Activated T-helper 1 cell treated with anti-CD3 and anti-CD28 coated beads, Interleukin-12 subunit alpha, Interleukin-12 subunit beta, Interleukin-2, Interleukin-4 antibody, amounts not matched to agents 30 ng/mL and 10 ng/mL and 1 ng/mL, durations not matched to agents 14 hours and 24 hours and 36 hours (primary cell): Measurements from ENCODE around the gene DMRTC1B. TPM values are rescaled to one million over a fixed set of nuclear protein-coding genes. Genes with fewer than 3 reads are reported as not detected.
"Not testable (repeated sequence)": the region's sequence is repeated elsewhere in the genome, so short reads cannot be mapped to it uniquely, and the experiment has no call there.

Experiments
- DNase-seq: peaks from one replicate; pipeline ENCODE4 v3.0.0; 2021; ENCODE audit warnings: low spot score
- H3K27ac Mint-ChIP-seq: one replicate; pipeline ENCODE4 v1.8.0; 2021; ENCODE audit warnings: mild to moderate bottlenecking, mixed read lengths
- H3K27me3 Mint-ChIP-seq: one replicate; pipeline ENCODE4 v1.8.0; 2022; ENCODE audit warnings: mild to moderate bottlenecking, moderate library complexity, mixed read lengths; ENCODE audit not compliant: insufficient read depth
- H3K36me3 Mint-ChIP-seq: one replicate; pipeline ENCODE4 v1.8.0; 2021; ENCODE audit warnings: low read depth, mixed read lengths
- H3K4me1 Mint-ChIP-seq: one replicate; pipeline ENCODE4 v1.8.0; 2021; ENCODE audit warnings: low read depth, mixed read lengths
- H3K4me3 Mint-ChIP-seq: one replicate; pipeline ENCODE4 v1.8.0; 2021; ENCODE audit warnings: mild to moderate bottlenecking, moderate library complexity, mixed read lengths
- H3K9me3 Mint-ChIP-seq: one replicate; pipeline ENCODE4 v1.8.0; 2021; ENCODE audit warnings: mixed read lengths
- intact Hi-C: fragments of 100-400 bp; cut with micrococcal nuclease; formaldehyde crosslinking; loops from one replicate; pipeline ENCODE4 v1.15.1; 2024
- total RNA-seq: library from RNA; stranded (reverse); gene quantifications from 2 replicates; pipeline ENCODE4 v1.2.3, GENCODE V29; 2022

Gene DMRTC1B
- total RNA-seq, result not detected in 2 replicates

GRCh38 chrX:72776653-72777466 lies at the start of gene DMRTC1B:
DMRTC1B (plus strand) TSS chrX:72776890; CDS start chrX:72845136, 68,246 bp downstream.
- H3K9me3 Mint-ChIP-seq, H3K27ac Mint-ChIP-seq, DNase-seq, H3K36me3 Mint-ChIP-seq, H3K4me3 Mint-ChIP-seq, intact Hi-C loops, H3K4me1 Mint-ChIP-seq, H3K27me3 Mint-ChIP-seq: not testable (repeated sequence)

DNA sequence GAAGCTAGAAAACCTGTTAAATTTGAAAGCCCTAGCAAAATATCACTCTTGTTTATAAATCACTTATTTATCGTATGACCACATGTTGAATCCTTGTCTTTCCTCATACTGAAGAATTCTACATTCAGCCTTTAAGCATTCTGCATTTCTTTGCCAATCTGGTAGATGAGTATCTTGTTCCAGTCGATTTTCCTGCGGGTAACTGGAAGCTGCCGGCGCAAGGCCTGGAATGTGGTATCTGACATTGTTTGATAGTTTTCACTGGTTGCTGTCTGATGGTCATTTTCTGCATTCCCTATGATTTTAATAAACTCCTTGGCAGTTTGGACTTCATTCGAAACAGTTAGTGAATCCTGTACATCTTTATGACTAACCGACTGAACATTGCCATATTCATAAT lies 48.8 kb upstream of the DMRTC1B start:
- H3K4me3 Mint-ChIP-seq, result no peak overlapping the region
- no peaks in the 10 kb centered on the region for H3K9me3 Mint-ChIP-seq
- H3K27ac Mint-ChIP-seq, result no peak overlapping the region
- H3K4me1 Mint-ChIP-seq, result no peaks in the 10 kb centered on the region
- intact Hi-C loops, result no loop called here
- no peak for DNase-seq
- H3K27me3 Mint-ChIP-seq, result peaks cover 8% of the 10 kb centered on the region
- no peaks in the 10 kb centered on the region for H3K36me3 Mint-ChIP-seq

GRCh38 chrX:72733636-72734035 lies 43.1 kb upstream of the DMRTC1B start:
- H3K9me3 Mint-ChIP-seq, result not testable (repeated sequence)

DNA sequence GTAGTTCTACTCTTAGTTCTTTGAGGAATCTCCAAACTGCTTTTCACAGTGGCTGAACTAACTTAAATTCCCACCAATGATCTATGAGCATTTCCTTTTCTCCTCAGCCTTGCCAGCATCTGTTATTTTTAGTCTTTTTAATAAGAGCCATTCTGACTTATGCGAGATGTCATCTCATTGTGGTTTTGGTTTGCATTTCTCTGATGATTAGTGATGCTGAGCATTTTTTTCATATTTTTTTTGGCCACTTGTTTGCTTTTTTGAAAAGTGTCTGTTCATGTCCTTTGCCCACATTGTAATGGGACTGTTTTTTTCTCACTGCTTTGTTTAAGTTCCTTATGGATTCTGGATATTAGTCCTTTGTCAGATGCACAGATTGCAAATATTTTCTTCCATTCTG lies 41.1 kb upstream of the DMRTC1B start:
- Mint-ChIP-seq H3K27ac (no peak overlapping the region), H3K4me1 (no peaks in the 10 kb centered on the region), H3K9me3 (no peaks in the 10 kb centered on the region), H3K4me3 (no peak overlapping the region), H3K36me3 (no peaks in the 10 kb centered on the region), H3K27me3 (peaks cover 19% of the 10 kb centered on the region)
- no peak for DNase-seq
- intact Hi-C loops, result no loop called here

More at GRCh38 chrX:72733636-72734035, 43.1 kb upstream of the DMRTC1B start:
- intact Hi-C loops, DNase-seq, H3K4me1 Mint-ChIP-seq, H3K36me3 Mint-ChIP-seq, H3K27ac Mint-ChIP-seq, H3K4me3 Mint-ChIP-seq: not testable (repeated sequence)
- peaks cover 17% of the 10 kb centered on the region for H3K27me3 Mint-ChIP-seq

- H3K36me3 Mint-ChIP-seq, H3K4me1 Mint-ChIP-seq, H3K9me3 Mint-ChIP-seq, intact Hi-C loops, DNase-seq, H3K4me3 Mint-ChIP-seq, H3K27ac Mint-ChIP-seq, H3K27me3 Mint-ChIP-seq: not testable (repeated sequence)
Measured at GRCh38 chrX:72745546-72745945, 31.1 kb upstream of the DMRTC1B start.

DNA sequence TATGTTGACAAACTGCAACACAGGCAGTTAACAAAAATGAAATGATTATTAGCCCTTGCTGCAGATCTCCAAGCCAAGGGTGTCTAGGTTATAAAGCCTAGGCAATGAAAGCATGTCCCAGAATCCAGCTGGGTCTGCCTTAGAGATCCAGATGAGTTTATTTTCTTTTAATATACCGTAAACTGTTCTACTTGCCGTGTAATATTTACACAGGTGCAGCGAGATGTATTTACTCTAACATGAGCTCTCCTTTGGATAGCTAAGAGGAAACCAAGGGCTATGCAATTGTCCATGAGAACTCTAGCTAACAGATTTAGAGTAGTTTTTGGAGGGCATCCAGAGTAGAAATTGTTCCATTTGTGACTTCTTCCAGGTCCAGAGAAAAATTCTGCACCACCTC lies 28.1 kb upstream of the DMRTC1B start:
- H3K36me3 Mint-ChIP-seq, H3K4me1 Mint-ChIP-seq, H3K4me3 Mint-ChIP-seq, H3K27ac Mint-ChIP-seq, intact Hi-C loops, H3K27me3 Mint-ChIP-seq, DNase-seq, H3K9me3 Mint-ChIP-seq: not testable (repeated sequence)

DNA sequence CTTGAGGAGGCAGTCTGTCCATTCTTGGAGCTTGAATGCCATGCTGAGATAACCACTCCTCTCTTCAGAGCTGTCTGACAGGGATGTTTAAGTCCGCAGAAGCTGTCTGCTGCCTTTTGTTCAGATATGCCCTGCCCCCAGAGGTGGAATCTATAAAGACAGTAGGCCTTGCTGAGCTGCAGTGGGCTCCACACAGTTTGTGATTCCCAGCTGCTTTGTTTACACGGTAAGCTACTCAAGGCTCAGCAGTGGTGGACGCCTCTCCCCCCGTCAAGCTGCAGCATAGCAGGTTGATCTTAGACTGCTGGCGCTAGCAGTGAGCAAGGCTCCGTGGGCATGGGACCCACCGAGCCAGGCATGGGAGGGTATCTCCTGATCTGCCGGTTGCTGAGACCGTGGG lies 16.2 kb upstream of the DMRTC1B start:
- intact Hi-C loops, H3K27ac Mint-ChIP-seq, H3K9me3 Mint-ChIP-seq, H3K4me3 Mint-ChIP-seq, DNase-seq, H3K4me1 Mint-ChIP-seq, H3K36me3 Mint-ChIP-seq, H3K27me3 Mint-ChIP-seq: not testable (repeated sequence)

GRCh38 chrX:72777467-72777790 lies 739 bp downstream of the DMRTC1B start:
- H3K9me3 Mint-ChIP-seq, H3K27ac Mint-ChIP-seq, H3K4me1 Mint-ChIP-seq, intact Hi-C loops, H3K4me3 Mint-ChIP-seq, H3K36me3 Mint-ChIP-seq, DNase-seq, H3K27me3 Mint-ChIP-seq: not testable (repeated sequence)

DNA sequence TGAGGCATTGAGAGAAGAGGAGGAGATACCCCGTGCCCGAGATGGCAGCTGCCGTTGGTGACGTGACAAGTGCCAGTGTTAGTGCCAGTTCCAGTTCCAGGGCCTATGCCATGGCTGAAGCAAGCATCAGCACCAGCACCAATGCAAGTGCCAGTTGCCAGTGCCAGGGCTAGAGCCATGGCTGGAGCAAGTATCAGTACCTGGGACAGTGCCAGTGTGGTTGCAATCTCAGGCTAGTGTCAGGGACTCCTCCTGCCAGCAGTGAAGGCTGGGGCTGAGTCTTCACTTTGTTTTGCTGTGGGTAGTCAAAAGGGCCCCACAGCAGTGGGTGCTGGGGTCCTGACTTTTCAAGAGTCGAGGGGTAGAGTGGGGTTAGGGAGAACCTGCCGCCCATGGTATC lies 1.5 kb downstream of the DMRTC1B start:
- H3K27me3 Mint-ChIP-seq, intact Hi-C loops, H3K4me3 Mint-ChIP-seq, H3K27ac Mint-ChIP-seq, H3K36me3 Mint-ChIP-seq, DNase-seq, H3K4me1 Mint-ChIP-seq, H3K9me3 Mint-ChIP-seq: not testable (repeated sequence)

- H3K27ac Mint-ChIP-seq, intact Hi-C loops, H3K27me3 Mint-ChIP-seq, H3K4me1 Mint-ChIP-seq, H3K9me3 Mint-ChIP-seq, H3K36me3 Mint-ChIP-seq, H3K4me3 Mint-ChIP-seq, DNase-seq: not testable (repeated sequence)
Measured at GRCh38 chrX:72782560-72782959, 5.9 kb downstream of the DMRTC1B start, which contains the start of gene FAM236B. FAM236B (minus strand) TSS chrX:72782660; CDS start chrX:72782560, 100 bp downstream.

GRCh38 chrX:72783365-72783936 lies 6.8 kb downstream of the DMRTC1B start:
- H3K9me3 Mint-ChIP-seq, H3K4me3 Mint-ChIP-seq, intact Hi-C loops, H3K27ac Mint-ChIP-seq, DNase-seq, H3K4me1 Mint-ChIP-seq, H3K27me3 Mint-ChIP-seq, H3K36me3 Mint-ChIP-seq: not testable (repeated sequence)

DNA sequence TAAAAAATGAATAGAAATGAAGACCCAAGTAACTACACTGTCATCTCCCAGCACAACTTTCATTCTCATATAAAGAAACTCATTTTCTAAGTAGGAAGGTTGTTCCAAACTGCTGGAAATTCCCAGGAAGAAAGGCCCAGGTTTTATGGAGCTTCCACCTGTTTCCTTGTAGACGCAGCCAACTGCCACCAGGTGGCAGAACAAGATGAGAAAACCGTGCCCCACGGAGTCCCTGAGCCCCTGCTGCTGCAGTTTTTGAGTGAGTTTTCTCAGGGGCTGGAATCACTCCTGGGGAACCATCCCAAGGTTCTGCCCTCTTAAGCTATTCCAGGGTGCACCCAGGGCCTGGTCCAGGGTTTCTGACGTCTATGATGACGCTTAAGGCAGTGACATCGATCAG lies 7.3 kb downstream of the DMRTC1B start:
- H3K4me3 Mint-ChIP-seq, H3K4me1 Mint-ChIP-seq, H3K27ac Mint-ChIP-seq, H3K27me3 Mint-ChIP-seq, intact Hi-C loops, H3K36me3 Mint-ChIP-seq, DNase-seq, H3K9me3 Mint-ChIP-seq: not testable (repeated sequence)

DNA sequence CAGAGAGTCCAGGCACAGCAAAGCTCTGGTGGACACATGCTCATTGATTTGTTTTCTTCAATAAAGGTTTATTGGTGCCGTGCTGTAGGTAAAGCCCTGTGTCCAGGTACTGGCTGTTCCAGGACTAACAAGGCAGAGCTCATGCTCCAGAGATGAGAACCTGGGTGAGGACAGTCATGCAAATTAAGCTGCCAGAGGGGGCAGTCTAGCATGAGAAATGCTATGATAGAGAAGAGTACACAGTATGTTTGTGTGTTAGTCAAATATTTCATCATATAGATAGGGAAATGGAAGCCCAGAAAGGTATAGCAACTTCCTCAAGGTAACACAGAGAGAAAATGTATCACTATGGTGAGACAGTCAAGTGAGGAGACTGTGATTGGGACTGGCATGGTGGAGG lies 11.5 kb downstream of the DMRTC1B start:
- H3K27me3 Mint-ChIP-seq, intact Hi-C loops, H3K4me3 Mint-ChIP-seq, H3K9me3 Mint-ChIP-seq, H3K36me3 Mint-ChIP-seq, DNase-seq, H3K27ac Mint-ChIP-seq, H3K4me1 Mint-ChIP-seq: not testable (repeated sequence)
